ENCODE measurements around the gene SLC2A13. TPM values are rescaled to one million over a fixed set of nuclear protein-coding genes. Genes with fewer than 3 reads are reported as not detected.

SLC2A13 gene
- total and polyA plus RNA-seq, 8 donors = 2.7 to 10.7 (median 6.8) TPM

- intact Hi-C loops (cut with DNase I) = no loop called here
- Histone ChIP-seq H3K9me3 (no peaks in the 10 kb centered on the region), H3K4me1 (no peaks in the 10 kb centered on the region), H3K27me3 (no peaks in the 10 kb centered on the region), H3K36me3 (no peaks in the 10 kb centered on the region), H3K27ac (peak overlapping the region in 2 of 4 donors; percentile 2), H3K4me3 (no peak overlapping the region)
- FAIRE-seq (no peak), ATAC-seq (peak; percentile 81 to 98 (median 95)), DNase-seq (peak in 4 of 6 donors; percentile 19 to 54 (median 28))
- 36 to 42% methylated on average over 6 of the region's 6 CpGs for WGBS, 2 donors
- no peak for TF ChIP-seq CTCF (IDR thresholded peaks at IDR 0.05)
These were observed 266.8 kb downstream of the SLC2A13 start for GRCh38 chr12:39839072-39839471.

- no peak for DNase-seq
- TF ChIP-seq CTCF (IDR thresholded peaks at IDR 0.05) = no peak
- Histone ChIP-seq H3K4me1 (peaks cover 4 to 23% (median 8%) of the 10 kb centered on the region in 3 donors), H3K4me3 (no peak overlapping the region), H3K27ac (no peak overlapping the region), H3K27me3 (no peaks in the 10 kb centered on the region), H3K36me3 (no peaks in the 10 kb centered on the region), H3K9me3 (no peaks in the 10 kb centered on the region)
- FAIRE-seq = no peak
- ATAC-seq = no peak
- WGBS, 2 donors = 87 to 88% methylated on average over 4 of the region's 4 CpGs
- intact Hi-C loops (cut with DNase I) = no loop called here
These were observed 270.1 kb downstream of the SLC2A13 start for GRCh38 chr12:39835517-39836489.

- Histone ChIP-seq H3K27ac (peak overlapping the region in 3 of 4 donors; percentile 9 to 78 (median 63)), H3K27me3 (no peaks in the 10 kb centered on the region), H3K36me3 (no peaks in the 10 kb centered on the region), H3K9me3 (no peaks in the 10 kb centered on the region), H3K4me3 (no peak overlapping the region), H3K4me1 (peaks cover 4 to 23% (median 9%) of the 10 kb centered on the region in 3 donors)
- 39 to 59% methylated on average over 1 of the region's 1 CpG for WGBS, 2 donors
- ATAC-seq (peak; percentile 94 to 97 (median 96)), DNase-seq (no peak), FAIRE-seq (no peak)
- intact Hi-C loops (cut with DNase I) = no loop called here
- TF ChIP-seq CTCF (IDR thresholded peaks at IDR 0.05) = no peak
These were observed 274.1 kb downstream of the SLC2A13 start for GRCh38 chr12:39831587-39832315.

- DNase-seq = no peak
- Histone ChIP-seq H3K36me3 (no peaks in the 10 kb centered on the region), H3K9me3 (no peaks in the 10 kb centered on the region), H3K27me3 (no peaks in the 10 kb centered on the region), H3K4me1 (peaks cover 4 to 23% (median 9%) of the 10 kb centered on the region in 3 donors), H3K4me3 (no peak overlapping the region), H3K27ac (peak overlapping the region in 2 of 4 donors; percentile 63 to 78)
- no peak for FAIRE-seq
- WGBS, 2 donors = 24 to 33% methylated on average over 5 of the region's 5 CpGs
- peak; percentile 41 to 75 (median 60) for ATAC-seq
- intact Hi-C loops (cut with DNase I) = no loop called here
- no peak for TF ChIP-seq CTCF (IDR thresholded peaks at IDR 0.05)
These were observed 274.9 kb downstream of the SLC2A13 start for GRCh38 chr12:39830852-39831520.

Measured in pancreas (tissue), 10 donors.